Activated CD8-positive, alpha-beta memory T cell treated with anti-CD3 and anti-CD28 coated beads, Interleukin-2, amount 50 U/mL, for 48 hours (primary cell): ENCODE measurements around the gene PIP5KL1.

Experiments
- DNase-seq: peaks from one replicate; pipeline ENCODE4 v3.0.0-alpha.2; 2020

Gene PIP5KL1

DNA sequence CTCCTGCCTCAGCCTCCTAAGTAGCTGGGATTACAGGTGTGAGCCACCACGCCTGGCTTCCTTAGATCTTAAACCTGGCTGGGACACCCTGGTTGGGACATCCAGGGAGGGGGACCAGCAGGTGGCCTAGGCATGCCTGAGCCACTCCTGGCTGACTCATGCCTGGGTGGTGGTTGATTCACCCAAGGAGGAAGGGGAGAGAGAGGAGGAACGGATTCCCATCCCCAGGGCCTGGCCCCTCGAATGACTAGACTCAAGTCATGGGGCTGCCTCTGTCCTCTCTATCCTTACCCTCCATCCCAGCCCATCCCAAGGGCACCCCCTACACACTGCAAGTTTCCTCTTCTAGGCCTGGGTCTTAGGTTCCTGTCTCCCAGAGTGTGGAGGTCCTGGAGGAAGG is 37.5 kb upstream of the PIP5KL1 start:
- peak; percentile 64 for DNase-seq

DNA sequence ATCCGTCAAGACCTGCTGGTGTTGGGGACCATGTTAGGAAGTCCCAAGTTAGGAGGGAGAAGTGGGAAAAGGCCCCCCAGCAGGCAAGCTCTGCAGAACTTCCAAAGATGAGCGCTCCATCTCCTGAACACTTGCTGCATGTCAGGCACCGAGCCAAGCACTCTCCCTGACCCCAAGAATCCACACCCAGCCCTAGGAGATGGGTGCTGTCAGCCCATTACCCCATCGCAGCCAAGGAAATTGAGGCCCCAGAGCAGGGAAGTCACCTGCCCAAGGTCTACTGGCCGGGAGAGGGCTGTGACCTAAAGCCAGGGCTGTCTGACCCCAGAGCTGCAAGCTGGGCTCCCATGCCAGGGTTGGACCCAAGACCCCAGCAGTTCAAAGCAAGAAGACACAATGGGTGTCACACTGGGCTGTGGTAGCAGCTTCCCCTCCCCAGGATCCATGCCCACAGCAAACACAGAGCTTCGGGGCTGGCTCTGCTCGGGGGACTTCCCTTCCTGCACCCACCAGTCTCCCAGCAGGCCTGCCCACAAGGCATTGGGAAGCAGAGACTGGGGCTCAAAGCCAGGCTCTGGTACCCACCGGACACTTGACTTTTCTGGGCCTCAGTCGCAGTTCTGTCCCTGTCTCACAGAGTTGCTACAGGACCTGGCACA is 36.7 kb upstream of the PIP5KL1 start:
- DNase-seq: no peak

DNA sequence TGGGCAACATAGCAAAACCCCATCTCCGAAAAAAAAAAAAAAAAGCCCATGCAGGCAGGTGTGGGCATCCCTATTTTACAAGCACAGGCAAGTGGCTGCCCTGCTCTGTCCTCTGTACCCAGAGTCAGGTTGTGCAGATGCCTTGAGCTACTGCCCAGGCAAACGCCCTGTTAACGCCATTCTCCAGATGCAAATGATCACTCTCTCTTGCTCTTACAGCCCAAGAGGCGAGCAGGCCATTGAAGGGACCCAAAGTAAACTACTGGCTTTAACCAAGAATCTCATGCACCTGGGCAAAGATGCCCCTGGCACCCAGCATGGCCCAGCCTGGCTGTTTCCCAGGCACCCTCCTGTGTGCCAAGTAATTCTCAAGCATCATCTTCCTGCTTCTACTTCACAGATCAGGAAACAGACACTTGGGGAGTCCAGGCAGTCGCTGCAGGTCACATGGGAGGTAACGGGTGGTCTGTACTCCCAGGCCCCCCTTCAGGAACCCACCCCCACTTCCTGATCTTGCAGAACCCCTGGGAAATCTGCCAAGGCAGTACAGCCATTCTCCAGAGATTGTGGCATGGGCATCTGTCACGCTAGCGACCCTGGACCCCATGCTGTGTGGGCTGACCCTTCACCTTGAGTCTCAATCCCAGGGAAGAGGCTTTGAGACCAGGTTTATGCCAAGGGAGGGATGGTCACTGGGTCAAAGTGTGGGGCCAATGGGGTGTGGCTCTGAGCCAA is 36.0 kb upstream of the PIP5KL1 start:
- DNase-seq: no peak

DNA sequence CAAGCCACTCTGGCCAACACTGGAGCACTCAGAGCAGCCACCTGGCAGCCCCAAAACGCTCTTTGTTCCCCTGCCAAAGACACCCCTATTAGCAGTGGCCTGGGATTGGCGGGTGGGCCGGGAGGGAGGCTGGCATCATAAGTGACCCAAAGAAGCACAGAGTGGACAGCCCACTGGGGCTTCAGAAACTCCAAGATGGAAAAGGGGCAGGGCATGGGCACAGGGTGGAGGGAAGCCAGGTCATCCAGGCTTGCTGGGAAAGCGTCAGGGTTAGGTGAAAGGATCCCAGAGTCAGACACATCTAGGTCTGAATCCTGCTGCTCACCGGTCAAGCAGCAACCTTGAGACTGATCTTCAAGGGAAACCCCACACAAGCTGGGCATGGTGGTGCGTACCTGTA is 35.4 kb upstream of the PIP5KL1 start:
- no peak for DNase-seq

DNA sequence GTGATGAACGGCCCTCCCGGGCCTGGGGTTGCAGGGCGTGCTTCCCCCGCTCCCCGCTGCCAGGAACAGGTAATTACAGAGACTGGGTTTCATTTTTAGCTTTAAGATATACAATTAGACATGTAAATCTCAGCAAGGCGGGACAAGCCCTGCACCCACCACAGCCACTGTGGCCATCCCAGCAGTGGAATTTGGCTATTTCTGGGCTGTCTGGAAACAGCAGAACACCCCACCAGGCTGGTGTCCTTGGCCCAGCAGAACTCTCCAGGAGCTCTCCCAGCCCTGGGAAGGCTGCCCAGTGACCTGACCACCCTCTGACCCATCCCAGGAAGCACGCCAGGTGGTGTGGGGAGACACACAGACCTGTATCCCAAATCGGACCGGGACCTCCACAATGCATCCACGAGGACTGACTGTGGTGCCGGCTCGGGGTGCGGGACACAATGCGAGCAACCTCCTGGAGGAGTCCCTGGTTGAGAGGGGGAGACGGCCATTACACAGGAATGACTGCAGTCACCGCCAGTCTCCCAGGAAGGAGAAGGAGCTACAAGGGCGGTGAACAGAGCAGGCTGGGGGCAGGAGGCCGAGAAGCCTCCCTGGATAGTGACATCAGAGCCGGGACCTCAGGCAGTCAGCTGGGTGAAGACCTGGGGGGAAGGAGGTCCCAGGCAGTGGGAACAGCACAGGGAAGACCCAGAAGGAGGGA is 32.9 kb upstream of the PIP5KL1 start:
- DNase-seq: no peak

DNA sequence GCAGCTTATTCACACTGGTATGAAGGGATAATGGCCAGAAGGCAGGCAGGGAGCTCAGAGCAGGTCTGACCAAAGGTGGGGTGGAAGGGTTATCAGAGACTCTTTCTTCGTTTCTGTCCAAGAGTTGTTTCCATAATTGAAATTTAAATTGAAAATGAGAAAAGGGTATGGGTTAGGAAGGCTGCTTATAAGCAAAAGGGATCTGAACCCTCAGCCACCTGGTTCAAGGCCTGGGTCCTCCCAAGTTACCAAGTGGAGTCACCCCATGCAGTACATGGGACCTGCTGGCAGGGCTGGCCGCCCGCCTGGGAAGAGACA is 32.4 kb upstream of the PIP5KL1 start:
- no peak for DNase-seq

DNA sequence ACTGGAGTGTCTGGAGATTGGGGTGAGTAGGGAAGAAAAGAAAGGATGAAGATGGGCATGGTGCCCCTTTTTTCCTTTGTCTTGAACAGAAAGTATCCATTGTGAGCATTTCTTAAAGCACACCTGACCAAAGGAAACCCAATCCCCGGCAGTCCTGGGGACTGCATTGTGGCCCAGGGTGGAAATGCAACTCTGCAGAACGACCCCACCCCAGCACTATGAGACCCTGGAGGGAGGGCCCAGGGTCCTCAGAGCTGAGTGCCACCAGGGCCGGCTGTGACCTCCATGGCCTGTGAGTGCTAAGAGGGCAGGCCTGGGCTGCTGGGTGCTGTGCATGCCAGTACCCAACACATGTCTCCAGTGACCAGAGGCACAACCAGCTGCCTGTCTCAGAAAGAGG is 31.7 kb upstream of the PIP5KL1 start:
- DNase-seq: no peak

DNA sequence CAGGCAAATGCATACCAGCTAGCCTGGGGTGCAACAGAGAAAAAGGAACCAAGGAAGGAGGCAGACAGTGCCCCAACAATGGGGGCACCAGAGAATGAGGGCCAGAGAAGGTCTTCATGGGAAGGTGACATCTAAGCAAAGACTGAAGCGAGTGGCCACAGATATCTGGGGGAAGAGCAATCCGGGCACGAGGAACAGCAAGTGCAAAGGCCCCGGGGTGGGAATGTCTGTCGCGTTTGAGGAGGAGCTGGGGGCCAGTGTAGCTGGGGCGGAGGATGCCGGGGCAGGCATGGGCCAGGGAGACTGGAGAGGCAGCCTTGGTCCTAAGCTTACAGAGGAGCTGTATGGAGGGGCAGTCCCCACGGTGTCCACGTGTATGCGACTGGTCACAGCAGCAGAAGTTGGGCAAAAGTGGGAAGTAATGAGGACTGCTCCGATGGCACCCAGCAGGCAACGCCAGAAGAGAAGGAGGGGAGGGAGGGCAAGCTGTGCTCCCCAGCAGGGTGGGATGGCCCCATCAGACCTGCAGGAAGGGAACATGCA is 31.1 kb upstream of the PIP5KL1 start:
- no peak for DNase-seq

DNA sequence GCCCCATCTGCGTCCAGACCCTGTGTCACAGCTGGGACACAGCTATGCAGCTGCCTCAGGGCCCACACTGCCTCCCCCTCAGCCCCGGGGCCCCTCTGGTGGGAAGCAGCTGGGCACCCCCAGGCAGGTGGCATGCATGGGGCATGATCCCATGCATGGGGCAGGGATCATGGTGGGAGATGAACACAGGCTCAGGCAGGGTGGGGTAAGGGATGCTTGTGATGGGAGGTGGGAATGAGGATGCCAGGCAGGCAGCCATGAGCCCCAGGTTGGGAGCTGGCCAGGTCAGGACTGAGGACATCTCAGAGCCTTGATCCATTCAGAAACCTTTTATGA is 30.5 kb upstream of the PIP5KL1 start:
- DNase-seq: no peak

DNA sequence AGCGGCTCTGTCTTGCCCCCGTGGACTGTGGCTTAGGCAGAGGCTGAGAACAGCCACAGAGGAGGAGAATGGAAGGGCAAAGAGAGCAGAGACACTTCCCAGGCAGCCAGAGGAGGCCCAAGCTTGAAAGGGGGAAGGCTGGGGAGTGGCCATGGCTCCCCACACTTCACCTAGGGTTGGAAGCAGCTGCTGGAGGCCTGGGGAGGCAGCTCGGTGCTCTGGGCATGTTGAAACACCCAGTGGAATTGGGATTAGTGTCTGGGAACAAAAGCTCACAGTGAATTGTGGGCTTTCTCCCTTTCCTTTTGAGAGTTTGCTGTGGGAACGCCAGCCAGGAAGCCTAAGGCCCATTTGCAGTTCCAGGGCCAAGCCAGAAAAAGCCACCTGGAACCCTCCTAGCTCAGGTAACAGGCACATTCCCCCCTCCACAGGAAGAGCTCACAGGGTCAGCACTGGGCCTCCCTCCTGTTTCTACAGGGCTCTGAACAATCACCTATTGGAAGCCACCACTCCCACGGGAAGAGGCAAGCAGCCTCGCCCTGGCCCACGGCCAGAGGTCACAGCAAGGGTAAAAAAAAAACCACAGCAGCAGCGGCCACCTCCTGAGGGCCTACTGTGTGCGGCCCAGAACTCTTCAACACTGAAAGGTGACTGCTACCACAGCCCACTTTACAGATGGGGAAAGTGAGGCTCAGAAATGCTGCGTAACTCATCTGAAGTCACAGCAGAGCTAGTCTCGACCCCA is 30.0 kb upstream of the PIP5KL1 start:
- no peak for DNase-seq

DNA sequence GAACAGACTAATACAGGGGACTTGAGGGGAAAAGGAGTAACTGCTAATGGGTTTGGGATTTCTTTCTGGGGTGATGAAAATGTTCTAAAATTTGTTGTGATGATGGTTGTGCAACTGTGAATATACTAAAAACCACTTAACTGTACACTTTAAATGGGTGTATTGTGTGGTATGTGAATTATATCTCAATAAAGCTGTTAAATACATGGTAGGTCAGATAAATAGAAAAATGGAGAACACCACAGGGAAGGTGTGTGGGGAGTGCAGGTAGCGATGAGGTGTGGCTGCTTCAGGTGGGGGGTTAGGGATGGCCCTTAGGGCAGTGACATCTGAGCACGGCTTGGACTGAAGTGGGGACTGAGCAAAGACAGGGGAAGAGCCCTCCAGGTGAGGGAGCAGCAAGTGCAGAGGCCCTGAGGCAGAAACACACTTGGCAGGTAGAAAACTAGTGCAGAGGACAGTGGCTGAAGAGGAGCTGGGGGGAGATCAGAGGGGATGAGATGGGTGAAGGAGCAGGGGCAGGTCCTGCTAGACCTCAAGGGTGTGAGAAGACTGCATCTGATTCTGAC is 29.3 kb upstream of the PIP5KL1 start:
- no peak for DNase-seq

DNA sequence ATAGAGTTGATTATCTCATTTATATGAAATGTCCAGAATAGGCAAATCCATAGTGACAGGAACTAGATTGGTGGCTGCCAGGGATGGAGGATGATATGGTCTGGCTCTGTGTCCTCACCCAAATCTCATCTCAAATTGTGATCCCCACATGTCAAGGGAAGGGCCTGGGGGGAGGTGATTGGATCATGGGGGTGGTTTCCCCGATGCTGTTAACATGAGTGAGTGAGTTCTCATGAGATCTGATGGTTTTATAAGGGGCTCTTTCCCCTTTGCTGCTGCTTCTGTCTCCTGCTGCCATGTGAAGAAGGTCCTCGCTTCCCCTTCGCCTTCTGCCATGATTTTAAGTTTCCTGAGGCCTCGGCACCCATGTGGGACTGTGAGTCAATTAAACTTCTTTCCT is 28.8 kb upstream of the PIP5KL1 start:
- no peak for DNase-seq

DNA sequence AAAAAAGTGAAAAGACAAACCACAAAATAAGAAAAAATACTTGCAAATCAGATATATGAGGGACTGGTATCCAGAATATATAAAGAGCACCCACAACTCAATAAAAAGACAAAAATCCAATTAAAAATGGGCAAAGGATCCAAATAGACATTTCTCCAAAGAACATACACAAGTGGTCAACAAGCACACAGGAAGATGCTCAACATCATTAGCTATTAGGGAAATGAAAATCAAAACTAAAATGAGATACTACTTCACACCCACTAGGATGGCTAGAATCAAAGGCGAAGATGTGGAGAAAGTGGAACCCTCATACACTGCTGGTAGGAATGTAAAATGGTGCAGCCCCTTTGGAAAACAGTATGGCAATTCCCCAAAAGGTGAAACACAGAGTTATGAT is 28.2 kb upstream of the PIP5KL1 start:
- DNase-seq: no peak

DNA sequence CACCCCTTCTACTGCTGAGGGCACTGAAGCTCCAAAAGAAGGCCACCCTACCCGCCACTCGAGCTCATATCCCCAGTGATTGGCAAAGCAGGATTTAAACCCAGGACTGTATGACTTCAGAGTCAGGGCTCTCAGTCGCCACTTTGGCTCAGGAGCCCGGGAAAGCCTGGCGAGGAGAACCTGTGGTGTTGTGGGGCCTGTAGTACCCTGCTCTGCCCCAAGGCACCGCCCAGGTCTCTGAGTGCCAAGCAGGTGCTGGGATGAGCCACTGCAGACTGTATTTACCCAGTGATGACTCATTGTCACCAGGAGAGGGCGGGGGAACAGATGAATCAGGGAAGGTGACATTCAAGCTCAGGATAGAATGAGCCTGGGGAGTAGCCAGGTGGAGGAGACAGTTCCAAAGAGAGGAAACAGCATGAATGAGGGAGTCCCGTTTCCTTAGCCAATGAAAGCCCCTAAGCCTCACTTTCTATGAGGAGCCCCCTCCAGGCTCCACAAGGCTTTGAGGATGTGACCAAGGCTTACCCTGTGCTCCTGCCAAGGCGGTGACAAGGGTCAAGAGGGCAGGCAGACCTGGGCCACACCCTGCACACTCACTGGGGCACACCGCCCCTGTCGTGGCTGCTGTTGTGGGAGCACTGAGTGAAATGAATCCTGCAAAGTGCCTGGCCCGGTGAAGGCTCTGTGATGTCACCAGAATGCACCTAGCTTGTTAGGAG is 24.9 kb upstream of the PIP5KL1 start:
- DNase-seq: peak; percentile 84

DNA sequence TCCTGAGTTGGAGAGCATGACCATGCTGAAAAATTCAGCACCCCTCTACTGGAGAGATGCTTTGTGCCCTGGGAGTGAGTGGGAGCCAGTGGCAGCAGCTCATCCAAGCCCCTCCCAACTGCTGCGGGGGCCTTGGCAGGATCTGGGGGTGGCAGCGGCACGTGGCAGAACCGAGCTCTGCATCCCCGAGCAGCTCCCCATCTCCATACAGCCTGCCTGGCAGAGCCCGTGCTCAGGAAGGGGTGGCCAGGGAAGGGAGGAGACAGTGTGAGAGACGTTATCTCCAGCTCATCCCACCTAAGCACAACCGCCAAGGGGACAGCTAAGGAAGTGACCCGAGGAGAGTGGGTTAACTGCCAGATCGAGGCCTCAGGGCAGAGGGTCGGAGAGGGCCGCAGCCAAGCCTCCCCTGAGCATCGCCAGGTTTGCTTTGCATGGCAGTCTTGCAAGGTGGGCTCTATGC is 24.3 kb upstream of the PIP5KL1 start:
- DNase-seq: no peak

DNA sequence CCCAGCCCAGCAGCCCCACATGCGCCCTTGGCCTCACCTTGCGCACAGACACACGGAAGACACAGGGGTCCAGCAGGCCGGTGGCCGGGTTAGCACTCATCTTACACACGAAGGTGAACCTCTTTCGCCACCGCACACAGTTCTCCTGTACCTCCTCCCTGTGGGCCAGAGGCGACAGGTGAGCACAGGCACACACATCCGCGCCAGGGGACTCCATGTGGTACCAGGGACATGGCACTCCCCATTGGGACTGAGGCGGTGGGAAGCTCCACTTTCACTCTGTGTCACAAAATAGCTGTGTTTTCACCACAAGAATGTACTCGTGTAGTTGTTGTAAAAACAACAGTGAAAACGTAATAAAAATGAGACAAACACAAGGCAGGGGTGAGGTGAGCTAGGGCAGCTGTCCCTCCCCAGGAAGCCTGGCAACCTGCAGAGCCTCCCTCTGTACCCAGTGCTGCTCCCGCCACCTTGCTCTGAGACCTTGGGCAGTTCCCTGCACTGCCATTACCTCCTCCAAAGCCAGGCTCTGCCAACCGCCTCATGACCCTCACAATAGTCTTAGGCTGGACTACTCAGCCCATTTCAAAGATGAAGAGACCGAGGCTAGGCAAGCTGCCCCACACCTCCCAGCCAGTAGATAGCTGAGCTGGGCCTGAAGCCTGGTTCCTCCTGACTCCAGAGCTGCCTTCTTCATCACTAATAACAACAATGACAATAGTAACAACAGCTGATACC is 23.4 kb upstream of the PIP5KL1 start:
- DNase-seq: no peak

DNA sequence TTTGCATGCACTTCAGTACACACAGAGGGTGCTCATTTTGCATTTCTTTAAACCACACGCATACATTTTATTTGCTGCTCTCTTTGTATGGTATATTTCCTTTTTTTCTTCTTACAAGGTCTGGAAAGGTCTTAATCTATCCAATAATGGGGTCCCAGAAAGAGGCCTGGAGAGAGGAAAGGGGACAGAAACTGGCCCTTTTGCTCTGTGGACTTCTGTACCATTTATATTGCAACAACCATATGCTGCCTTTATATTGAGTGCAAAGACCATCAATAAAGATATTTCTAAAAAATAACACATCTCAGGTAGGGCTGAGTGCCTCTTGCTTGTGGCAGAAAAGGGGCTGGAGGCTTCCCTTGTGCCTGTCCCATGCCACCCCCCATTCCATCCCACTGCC is 22.6 kb upstream of the PIP5KL1 start:
- DNase-seq: no peak

DNA sequence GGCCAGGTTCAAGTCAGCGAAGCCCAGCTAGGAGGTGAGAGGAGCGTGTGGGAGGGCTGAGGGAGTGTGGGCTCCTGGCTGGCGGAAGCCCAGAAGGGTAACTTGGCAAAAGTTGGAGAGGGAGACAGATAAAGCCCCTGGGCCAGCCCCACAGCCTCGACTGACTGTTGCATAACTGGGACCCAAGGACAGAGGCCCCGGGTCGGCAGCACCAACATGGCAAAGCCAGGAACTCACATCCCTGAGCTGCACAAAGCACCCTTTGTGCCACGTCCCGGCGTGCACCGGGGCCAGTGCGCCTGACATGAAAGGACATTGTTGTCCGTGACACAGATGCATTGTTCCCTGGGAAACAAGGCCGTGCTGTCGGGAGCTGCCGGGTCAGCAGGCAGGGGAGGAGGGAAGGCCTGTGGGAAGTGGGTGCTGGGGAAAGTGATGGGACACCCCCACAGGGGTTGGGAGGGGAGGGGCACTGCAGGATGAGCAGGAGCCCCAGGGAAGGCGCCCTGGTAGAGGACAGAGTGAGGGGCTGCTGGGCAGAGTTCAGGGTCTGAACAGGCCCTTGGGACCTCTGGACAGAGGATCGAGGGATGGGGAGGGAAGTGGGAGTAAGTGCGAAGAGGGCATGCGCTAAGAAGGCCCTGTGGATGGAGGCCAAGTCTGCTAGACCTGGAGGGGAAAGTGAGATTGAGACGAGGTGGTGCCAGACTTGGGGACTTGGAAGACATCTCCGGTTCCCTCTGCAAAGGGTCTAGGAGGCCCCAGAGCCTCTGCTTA is 20.1 kb upstream of the PIP5KL1 start:
- DNase-seq: no peak

DNA sequence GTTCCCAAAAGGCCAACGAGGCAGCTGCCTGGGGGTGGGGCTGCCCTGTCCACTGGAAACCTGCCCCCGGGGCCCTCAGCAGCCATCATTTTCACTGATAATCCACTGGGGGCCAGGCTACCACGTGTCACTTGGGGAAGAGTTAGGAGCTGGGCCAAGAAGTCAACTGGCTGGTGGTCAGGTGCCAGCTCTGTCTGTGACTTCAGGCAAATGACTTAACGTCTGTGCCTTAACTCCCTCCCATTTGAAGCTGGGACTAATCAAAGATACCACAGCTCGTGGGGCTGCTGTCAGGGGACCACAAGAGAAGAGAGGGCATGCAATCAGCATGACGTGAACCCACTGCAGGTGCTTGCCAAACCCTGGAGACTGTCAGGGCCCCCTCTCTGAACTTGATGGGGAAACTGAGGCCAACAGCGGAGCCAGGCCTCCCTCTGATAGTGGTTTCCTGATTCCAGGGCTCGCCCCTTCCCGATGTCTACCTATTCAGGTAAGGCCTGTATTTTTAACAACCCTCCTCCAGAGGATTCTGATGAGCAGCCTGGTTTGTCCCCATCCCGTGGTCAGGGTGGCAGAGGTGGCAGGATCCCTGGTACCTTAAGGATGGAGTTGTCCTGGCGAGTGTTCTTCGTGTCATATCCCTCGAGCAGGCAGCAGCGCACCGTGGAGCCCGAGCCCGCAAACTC is 19.4 kb upstream of the PIP5KL1 start:
- DNase-seq: no peak
